ENCODE measurements around the gene APC2.

DNA sequence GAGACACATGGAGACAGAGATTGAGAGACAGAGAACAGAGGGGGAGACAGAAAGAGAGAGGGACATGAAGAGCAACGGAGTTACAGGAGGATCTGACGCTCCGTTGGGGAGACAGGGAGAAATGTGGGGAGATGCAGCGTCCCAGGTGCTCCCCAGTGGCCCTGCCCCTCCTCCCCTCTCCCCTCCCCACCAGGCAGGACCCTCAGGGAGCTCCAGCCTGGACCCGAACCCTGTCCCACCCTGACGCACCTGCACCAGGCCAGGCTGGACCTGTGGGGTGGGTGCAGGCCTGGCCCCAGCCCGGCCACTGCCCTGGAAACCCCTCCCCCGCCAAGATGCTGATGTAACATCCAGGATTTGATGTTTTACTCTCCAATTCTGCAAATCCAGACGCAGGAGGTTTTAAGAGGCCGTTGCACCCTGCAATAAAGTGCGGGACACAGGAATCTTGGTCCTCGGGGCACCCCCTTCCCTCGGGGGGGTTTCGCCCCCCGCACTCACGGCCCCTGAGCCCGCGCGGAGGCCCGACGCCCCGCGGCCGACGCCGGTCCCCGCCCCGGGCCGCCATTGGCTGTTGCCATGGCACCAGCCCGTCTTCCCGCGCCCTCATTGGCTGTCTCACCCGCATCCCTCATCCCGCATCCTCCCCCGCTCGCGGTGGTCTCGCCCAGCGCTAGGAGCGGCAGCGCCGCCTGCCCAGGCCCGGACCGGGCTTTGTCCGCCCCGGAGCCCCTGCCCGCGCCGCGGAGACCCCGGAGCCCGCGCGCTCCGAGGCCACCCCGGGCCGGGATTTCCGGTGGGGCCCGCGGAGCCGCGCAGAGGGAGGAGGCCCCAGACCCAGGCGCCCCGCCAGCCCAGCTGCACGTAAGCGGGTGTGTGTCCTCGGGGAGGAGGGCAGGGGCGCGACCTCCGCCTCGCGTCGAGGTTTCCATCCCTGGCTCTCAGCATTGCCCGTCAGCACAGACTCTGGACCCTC is at the start of gene APC2:
- TF ChIP-seq, protein P1, sequence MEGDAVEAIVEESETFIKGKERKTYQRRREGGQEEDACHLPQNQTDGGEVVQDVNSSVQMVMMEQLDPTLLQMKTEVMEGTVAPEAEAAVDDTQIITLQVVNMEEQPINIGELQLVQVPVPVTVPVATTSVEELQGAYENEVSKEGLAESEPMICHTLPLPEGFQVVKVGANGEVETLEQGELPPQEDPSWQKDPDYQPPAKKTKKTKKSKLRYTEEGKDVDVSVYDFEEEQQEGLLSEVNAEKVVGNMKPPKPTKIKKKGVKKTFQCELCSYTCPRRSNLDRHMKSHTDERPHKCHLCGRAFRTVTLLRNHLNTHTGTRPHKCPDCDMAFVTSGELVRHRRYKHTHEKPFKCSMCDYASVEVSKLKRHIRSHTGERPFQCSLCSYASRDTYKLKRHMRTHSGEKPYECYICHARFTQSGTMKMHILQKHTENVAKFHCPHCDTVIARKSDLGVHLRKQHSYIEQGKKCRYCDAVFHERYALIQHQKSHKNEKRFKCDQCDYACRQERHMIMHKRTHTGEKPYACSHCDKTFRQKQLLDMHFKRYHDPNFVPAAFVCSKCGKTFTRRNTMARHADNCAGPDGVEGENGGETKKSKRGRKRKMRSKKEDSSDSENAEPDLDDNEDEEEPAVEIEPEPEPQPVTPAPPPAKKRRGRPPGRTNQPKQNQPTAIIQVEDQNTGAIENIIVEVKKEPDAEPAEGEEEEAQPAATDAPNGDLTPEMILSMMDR (IDR thresholded peaks at IDR 0.05; ENCODE audit: low read depth, low read length, missing input control): no peak
- TF ChIP-seq EGR1 (IDR thresholded peaks at IDR 0.05; ENCODE audit: low read depth in 2 of 2) (no peak), RAD21 (IDR thresholded peaks at IDR 0.05) (no peak), YY1 (IDR thresholded peaks at IDR 0.05) (no peak), SP1 (IDR thresholded peaks at IDR 0.05) (no peak), RXRA (IDR thresholded peaks at IDR 0.05) (no peak)
- TF ChIP-seq, protein P2, sequence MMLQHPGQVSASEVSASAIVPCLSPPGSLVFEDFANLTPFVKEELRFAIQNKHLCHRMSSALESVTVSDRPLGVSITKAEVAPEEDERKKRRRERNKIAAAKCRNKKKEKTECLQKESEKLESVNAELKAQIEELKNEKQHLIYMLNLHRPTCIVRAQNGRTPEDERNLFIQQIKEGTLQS (IDR thresholded peaks at IDR 0.05): no peak
- TF ChIP-seq, protein P3, sequence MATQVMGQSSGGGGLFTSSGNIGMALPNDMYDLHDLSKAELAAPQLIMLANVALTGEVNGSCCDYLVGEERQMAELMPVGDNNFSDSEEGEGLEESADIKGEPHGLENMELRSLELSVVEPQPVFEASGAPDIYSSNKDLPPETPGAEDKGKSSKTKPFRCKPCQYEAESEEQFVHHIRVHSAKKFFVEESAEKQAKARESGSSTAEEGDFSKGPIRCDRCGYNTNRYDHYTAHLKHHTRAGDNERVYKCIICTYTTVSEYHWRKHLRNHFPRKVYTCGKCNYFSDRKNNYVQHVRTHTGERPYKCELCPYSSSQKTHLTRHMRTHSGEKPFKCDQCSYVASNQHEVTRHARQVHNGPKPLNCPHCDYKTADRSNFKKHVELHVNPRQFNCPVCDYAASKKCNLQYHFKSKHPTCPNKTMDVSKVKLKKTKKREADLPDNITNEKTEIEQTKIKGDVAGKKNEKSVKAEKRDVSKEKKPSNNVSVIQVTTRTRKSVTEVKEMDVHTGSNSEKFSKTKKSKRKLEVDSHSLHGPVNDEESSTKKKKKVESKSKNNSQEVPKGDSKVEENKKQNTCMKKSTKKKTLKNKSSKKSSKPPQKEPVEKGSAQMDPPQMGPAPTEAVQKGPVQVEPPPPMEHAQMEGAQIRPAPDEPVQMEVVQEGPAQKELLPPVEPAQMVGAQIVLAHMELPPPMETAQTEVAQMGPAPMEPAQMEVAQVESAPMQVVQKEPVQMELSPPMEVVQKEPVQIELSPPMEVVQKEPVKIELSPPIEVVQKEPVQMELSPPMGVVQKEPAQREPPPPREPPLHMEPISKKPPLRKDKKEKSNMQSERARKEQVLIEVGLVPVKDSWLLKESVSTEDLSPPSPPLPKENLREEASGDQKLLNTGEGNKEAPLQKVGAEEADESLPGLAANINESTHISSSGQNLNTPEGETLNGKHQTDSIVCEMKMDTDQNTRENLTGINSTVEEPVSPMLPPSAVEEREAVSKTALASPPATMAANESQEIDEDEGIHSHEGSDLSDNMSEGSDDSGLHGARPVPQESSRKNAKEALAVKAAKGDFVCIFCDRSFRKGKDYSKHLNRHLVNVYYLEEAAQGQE (IDR thresholded peaks at IDR 0.05): no peak
